ENCODE results near the gene DENND6B. TPM values are rescaled to one million over a fixed set of nuclear protein-coding genes. Genes with fewer than 3 reads are reported as not detected.

DENND6B gene
- total RNA-seq, 4 donors from 2014 or later = 2.2 to 3.1 (median 2.7) TPM

DNA sequence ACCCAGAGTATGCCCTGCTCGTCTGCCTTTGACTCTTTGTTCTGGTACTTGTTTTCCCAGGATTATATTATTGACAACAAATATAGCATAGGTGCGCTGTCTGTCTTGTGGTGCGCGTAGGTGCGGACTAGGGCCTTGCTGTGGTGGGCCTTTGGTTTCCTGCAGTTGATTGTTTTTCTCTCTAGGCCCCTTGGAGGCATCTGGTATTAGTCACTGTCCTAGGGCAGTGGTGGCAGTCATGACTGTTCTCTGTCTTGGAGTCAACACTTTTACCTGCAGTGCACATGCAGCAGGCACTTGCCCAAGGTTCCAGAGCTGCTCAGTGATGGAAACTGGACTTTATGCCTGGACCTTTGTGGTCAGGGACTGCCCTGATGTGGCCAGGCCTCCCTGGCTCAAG is 34.9 kb upstream of the DENND6B start:
- no peak for DNase-seq (ENCODE audit: low spot score)
- no peak for ATAC-seq (ENCODE audit: low FRiP score)
- TF ChIP-seq, protein P1, sequence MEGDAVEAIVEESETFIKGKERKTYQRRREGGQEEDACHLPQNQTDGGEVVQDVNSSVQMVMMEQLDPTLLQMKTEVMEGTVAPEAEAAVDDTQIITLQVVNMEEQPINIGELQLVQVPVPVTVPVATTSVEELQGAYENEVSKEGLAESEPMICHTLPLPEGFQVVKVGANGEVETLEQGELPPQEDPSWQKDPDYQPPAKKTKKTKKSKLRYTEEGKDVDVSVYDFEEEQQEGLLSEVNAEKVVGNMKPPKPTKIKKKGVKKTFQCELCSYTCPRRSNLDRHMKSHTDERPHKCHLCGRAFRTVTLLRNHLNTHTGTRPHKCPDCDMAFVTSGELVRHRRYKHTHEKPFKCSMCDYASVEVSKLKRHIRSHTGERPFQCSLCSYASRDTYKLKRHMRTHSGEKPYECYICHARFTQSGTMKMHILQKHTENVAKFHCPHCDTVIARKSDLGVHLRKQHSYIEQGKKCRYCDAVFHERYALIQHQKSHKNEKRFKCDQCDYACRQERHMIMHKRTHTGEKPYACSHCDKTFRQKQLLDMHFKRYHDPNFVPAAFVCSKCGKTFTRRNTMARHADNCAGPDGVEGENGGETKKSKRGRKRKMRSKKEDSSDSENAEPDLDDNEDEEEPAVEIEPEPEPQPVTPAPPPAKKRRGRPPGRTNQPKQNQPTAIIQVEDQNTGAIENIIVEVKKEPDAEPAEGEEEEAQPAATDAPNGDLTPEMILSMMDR (IDR thresholded peaks at IDR 0.05) = no peak

DNA sequence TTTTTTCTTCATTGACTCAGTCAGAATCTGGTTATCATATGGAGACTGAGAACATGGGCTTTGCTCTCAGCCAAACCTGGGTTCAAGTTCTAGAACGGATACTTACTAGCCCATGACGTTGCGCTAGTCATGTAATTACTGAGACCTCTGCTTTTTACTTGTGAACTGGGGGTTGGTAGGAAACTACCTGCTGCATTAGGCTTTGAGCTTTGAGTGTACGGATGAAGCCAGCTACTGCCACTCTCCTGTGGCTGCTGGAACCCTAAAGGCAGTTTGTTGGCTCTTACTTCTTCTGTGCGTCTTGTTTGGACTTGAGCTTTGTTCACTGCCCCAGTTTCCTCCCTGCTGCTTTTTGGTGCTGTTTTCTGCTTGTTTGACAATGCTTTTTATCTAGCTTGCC is 34.4 kb upstream of the DENND6B start:
- TF ChIP-seq, protein P1 (IDR thresholded peaks at IDR 0.05) = no peak
- DNase-seq (ENCODE audit: low spot score) (no peak), ATAC-seq (ENCODE audit: low FRiP score) (no peak)

DNA sequence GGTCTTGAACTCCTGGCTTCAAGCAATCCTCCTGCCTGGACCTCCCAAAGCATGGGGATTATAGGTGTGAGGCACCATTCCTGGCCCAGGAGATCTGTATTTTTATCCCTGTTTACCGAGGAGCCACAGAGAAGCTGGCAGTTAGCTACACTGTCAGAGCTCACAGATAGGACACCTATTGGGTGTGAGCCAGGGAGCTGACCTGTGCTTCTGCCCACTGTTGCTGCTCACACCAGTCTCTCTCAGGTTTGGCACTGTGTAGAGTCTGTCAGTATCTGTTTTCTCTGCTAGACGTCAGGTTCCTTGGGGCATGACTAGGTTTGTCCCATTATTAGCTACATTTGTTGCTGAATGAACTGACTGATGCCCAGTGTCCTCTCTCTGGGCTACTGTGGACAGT is 33.8 kb upstream of the DENND6B start:
- ATAC-seq (ENCODE audit: low FRiP score) (no peak), DNase-seq (ENCODE audit: low spot score) (no peak)
- TF ChIP-seq, protein P1 (IDR thresholded peaks at IDR 0.05) = no peak

DNA sequence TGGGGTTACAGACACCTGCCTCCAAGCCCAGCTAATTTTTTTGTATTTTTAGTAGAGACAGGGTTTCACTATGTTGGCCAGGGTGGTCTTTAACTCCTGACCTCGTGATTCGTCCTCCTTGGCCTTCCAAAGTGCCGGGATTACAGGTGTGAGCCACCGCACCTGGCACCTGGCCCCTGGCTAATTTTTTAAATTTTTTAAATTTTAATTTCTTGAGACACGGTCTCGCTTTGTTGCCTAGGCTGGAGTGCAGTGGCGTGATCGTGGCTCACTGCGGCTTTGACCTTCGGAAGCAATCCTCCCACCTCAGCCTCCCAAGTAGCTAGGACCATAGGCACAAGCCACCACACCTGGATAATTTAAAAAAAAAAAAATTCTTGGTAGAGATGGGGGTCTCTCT is 30.9 kb upstream of the DENND6B start:
- TF ChIP-seq, protein P1 (IDR thresholded peaks at IDR 0.05) = no peak
- ATAC-seq (ENCODE audit: low FRiP score) (no peak), DNase-seq (ENCODE audit: low spot score) (no peak)

DNA sequence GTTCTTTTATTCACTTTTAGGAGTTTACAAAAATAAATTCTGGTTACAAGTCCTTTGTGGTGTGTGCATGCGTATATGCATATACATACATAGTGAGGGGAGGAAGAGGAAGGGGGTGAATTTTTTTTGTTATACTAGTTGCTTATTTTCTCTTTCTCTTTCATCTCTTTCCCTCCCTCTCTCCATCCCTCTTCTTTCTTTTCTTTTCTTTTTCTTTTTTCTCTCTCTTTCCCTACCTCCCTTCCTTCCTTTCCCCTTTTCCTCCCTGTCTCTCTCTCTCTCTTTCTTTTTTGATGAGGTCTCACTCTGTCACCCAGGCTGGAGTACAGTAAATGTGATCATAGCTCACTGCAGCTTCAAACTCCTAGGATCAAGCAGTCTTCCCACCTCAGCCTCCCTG is 30.4 kb upstream of the DENND6B start:
- DNase-seq (ENCODE audit: low spot score) (no peak), ATAC-seq (ENCODE audit: low FRiP score) (no peak)
- TF ChIP-seq, protein P1 (IDR thresholded peaks at IDR 0.05) = no peak

DNA sequence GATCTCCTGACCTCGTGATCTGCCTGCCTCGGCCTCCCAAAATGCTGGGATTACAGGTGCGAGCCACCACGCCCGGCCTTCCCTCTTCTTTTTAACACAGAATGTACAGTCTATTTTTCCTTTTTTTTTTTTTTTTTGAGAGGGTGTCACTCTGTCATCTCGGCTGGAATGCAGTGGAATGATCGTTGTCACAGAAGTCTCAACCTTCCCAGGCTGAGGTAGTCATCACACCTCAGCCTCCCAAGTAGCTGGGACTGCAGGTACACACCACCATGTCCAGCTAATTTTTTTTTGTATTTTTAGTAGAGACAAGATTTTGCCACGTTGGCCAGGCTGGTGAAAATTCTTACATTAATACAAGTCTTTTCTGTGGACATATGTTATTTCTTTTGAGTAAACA is 29.4 kb upstream of the DENND6B start:
- no peak for ATAC-seq (ENCODE audit: low FRiP score)
- TF ChIP-seq, protein P1 (IDR thresholded peaks at IDR 0.05) = no peak
- no peak for DNase-seq (ENCODE audit: low spot score)

DNA sequence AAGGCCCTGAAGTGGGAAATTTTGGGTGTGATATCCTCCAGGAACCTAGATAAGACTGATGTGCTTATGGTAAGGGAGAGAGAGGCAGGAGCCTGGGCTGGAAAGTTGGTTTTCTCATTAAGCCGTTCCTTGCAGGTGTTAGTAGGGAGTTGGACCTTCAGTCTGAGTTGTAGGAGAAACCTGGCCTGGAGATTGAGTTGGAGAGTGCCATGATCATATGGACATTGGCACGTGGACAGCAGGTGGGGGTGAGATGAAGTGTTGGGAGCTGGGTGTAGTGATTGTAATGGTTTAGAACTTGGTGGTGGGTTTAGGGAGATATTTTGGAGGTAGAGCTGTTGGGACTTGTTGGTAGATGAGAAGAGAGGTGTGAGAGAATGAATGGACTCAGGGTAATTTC is 21.2 kb upstream of the DENND6B start:
- TF ChIP-seq, protein P1 (IDR thresholded peaks at IDR 0.05) = no peak
- ATAC-seq (ENCODE audit: low FRiP score) = no peak
- DNase-seq (ENCODE audit: low spot score) = no peak

Data from omental fat pad (tissue), 4 donors.